ENCODE results near the gene PINK1.

- TF ChIP-seq CTCF (optimal IDR thresholded peaks at IDR 0.05 in 1 of 3, IDR thresholded peaks at IDR 0.05 in 1 of 3, conservative IDR thresholded peaks at IDR 0.05 in 1 of 3; ENCODE audit: extremely low read depth in 1 of 3, insufficient read depth in 2 of 3, low read length in 3 of 3) (no peak), EZH2 (IDR thresholded peaks at IDR 0.05; ENCODE audit: low read length) (no peak)
These were observed 60.4 kb downstream of the PINK1 start for GRCh38 chr1:20693623-20694022.

All from keratinocyte (primary cell).